Upper lobe of right lung (tissue), 1 donor: ENCODE results near the gene CDH7. TPM values are rescaled to one million over a fixed set of nuclear protein-coding genes. Genes with fewer than 3 reads are reported as not detected.
A peak's percentile ranks its signal among the peaks of the same experiment; 100 is the strongest.

Source experiments
- ATAC-seq: fragments of 200-7000 bp; cut with Tn5 transposase; one replicate; pipeline ENCODE4 v1.9.1; 2020; ENCODE audit warnings: mild to moderate bottlenecking, moderate library complexity
- DNase-seq: peaks from one replicate; pipeline ENCODE4 v3.0.0-alpha.2; 2020
- H3K27ac ChIP-seq: fragments of 200-600 bp; one replicate; pipeline ENCODE4 v1.8.0; 2022
- H3K27me3 ChIP-seq: fragments of 200-600 bp; one replicate; pipeline ENCODE4 v1.8.0; 2022; ENCODE audit warnings: mild to moderate bottlenecking
- H3K36me3 ChIP-seq: fragments of 200-600 bp; one replicate; pipeline ENCODE4 v1.8.0; 2022
- H3K4me1 ChIP-seq: fragments of 200-600 bp; one replicate; pipeline ENCODE4 v1.8.0; 2022
- H3K4me3 ChIP-seq: fragments of 200-600 bp; one replicate; pipeline ENCODE4 v1.8.0; 2022; ENCODE audit warnings: mild to moderate bottlenecking
- H3K9me3 ChIP-seq: fragments of 200-600 bp; one replicate; pipeline ENCODE4 v1.8.0; 2022
- intact Hi-C: fragments of 100-400 bp; cut with DNase I; formaldehyde crosslinking; loops from one replicate; pipeline ENCODE4 v1.11.0; 2022
- long read RNA-seq: library from polyadenylated mRNA; unstranded; transcript quantifications from one replicate; pipeline ENCODE4 v2.0.0, GENCODE V29; 2021
- total RNA-seq: library from RNA; stranded (reverse); fragmentation: NEBNext Ultra II Directional; extraction: Animal tissue kit (Norgen Biotek cat#: 25700); gene quantifications from one replicate; pipeline ENCODE4 v1.2.1, GENCODE V29; 2021
- TF ChIP-seq, protein P1 (sequence below): fragments of 200-600 bp; IDR thresholded peaks from one replicate; pipeline ENCODE4 v1.8.0; 2022; ENCODE audit warnings: antibody characterized with exemption
- donor health status: DM: no; HTN: yes; CAD: no; lungs with severe emphysema.

Gene CDH7, protein sequence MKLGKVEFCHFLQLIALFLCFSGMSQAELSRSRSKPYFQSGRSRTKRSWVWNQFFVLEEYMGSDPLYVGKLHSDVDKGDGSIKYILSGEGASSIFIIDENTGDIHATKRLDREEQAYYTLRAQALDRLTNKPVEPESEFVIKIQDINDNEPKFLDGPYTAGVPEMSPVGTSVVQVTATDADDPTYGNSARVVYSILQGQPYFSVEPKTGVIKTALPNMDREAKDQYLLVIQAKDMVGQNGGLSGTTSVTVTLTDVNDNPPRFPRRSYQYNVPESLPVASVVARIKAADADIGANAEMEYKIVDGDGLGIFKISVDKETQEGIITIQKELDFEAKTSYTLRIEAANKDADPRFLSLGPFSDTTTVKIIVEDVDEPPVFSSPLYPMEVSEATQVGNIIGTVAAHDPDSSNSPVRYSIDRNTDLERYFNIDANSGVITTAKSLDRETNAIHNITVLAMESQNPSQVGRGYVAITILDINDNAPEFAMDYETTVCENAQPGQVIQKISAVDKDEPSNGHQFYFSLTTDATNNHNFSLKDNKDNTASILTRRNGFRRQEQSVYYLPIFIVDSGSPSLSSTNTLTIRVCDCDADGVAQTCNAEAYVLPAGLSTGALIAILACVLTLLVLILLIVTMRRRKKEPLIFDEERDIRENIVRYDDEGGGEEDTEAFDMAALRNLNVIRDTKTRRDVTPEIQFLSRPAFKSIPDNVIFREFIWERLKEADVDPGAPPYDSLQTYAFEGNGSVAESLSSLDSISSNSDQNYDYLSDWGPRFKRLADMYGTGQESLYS
- not detected for total RNA-seq
- long read RNA-seq = 0 reads

DNA sequence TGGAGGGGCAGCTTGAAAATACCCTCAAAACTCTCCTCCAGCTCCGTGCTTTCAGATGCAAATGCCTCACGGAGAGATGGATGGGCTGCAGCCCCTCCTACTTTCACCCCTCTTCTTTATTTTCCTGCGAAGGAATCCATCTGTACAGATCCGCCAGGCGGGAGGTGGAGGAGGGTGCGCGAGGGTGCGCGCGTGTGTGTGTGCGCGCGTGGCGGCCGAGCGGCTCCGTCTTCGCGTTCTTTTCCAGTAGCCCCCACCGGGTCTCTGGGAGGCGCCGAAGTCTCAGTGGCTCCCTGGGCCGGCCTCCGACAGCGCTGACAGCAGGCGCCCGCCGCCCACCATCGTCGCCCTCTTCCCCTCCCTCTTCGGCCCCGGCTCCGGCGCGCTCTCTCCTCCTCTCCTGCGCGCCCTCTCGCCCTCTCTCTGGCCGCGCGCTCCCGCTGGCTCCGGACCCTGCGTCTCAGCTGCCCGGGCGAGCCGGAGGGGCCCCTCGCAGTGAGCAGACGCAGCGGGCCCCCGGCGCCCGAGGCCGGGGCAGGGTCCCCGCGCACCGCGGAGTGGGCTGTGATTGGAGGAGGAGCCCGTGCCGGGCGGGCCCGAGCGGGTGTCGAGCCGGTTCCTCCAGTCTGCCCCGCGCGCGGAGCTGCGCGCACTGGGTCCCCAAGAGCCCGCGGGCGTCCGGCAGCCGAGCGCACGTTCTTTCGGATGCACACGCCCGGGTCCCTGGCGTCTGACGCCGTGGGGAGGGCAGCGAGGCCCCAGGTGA is at the start of gene CDH7:
Gene CDH7, plus strand, starts transcription at position 624 of the 766 bp plus-strand sequence. CDS start 11,831 bp downstream, outside the sequence.
- DNase-seq (peak; percentile 57), ATAC-seq (peak; percentile 42)
- no peaks in the 10 kb centered on the region for H3K36me3 ChIP-seq

DNA sequence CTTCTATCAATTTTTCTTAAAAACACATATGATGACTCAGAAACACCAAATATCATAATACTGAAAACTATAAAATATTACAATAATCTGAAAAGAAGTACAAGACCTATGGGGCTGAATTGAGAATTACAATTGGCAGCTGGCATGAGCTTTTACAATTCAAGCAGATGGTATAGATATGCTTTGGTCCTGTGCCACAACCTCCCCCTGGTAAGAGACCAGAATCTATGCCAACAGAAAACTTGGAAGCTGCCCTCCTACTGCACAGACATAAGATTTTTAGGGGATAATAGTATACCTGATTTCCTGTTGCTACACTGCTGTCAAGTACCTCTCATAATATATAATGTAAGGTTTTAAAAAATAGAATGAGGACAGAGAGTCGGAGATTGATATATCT is 46.8 kb upstream of the CDH7 start:
- ATAC-seq (no peak), DNase-seq (no peak)
- Histone ChIP-seq H3K27ac (no peak overlapping the region), H3K27me3 (no peaks in the 10 kb centered on the region), H3K9me3 (no peaks in the 10 kb centered on the region), H3K36me3 (no peaks in the 10 kb centered on the region), H3K4me3 (no peak overlapping the region), H3K4me1 (no peaks in the 10 kb centered on the region)
- TF ChIP-seq, protein P1, sequence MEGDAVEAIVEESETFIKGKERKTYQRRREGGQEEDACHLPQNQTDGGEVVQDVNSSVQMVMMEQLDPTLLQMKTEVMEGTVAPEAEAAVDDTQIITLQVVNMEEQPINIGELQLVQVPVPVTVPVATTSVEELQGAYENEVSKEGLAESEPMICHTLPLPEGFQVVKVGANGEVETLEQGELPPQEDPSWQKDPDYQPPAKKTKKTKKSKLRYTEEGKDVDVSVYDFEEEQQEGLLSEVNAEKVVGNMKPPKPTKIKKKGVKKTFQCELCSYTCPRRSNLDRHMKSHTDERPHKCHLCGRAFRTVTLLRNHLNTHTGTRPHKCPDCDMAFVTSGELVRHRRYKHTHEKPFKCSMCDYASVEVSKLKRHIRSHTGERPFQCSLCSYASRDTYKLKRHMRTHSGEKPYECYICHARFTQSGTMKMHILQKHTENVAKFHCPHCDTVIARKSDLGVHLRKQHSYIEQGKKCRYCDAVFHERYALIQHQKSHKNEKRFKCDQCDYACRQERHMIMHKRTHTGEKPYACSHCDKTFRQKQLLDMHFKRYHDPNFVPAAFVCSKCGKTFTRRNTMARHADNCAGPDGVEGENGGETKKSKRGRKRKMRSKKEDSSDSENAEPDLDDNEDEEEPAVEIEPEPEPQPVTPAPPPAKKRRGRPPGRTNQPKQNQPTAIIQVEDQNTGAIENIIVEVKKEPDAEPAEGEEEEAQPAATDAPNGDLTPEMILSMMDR = no peak
- intact Hi-C loops = no loop called here

More for the DNA sequence above, at the start of gene CDH7:
- H3K4me3 ChIP-seq = peak within 1 kb of the TSS; percentile 25
- H3K27me3 ChIP-seq = peaks cover 29% of the 10 kb centered on the region
- no peaks in the 10 kb centered on the region for H3K9me3 ChIP-seq
- no peaks in the 10 kb centered on the region for H3K4me1 ChIP-seq
- intact Hi-C loops = no loop called here
- H3K27ac ChIP-seq = no peak within 1 kb of the TSS
- TF ChIP-seq, protein P1 = no peak

DNA sequence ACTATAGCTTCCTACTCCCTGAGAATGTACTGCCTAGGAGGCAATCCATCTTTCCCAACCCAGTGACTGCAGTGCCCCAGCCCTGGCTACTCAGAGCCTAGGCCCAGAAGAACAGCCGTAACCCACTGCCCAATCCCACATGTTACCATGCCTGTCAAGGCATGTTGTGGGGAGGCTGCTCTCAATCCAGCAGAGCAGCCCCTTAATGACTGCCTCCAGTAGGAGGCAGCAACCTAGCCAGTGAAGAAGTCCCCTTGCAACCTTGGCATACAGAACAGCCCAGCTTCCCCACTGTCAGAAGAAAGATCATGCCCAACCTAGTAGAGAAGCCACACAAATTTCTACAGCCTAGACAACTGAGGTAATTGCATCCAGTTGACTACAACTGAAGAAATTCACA is 44.2 kb upstream of the CDH7 start:
- TF ChIP-seq, protein P1 = no peak
- H3K4me3 ChIP-seq = no peak overlapping the region
- intact Hi-C loops = no loop called here
- H3K36me3 ChIP-seq = no peaks in the 10 kb centered on the region
- ATAC-seq (peak; percentile 16), DNase-seq (no peak)
- no peaks in the 10 kb centered on the region for H3K4me1 ChIP-seq
- H3K27ac ChIP-seq = no peak overlapping the region
- no peaks in the 10 kb centered on the region for H3K9me3 ChIP-seq
- no peaks in the 10 kb centered on the region for H3K27me3 ChIP-seq

DNA sequence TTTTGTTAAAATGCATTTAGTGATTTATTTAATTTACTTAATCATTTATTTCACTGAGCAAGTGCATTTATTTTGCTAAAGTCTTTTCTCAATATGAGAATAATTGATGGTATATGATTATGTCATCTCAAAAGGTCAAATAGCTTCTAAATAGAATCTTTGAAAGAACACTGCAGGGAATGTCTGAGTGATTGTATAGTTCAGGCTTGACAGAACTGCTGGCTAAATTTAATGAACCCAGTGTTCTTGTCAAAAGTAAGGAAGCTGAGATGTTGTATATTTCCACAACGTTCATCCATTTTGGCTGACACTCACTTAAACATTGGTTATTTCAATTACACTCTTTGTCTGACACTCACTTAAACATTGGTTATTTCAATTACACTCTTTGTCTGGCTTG is 39.3 kb upstream of the CDH7 start:
- intact Hi-C loops = no loop called here
- Histone ChIP-seq H3K27me3 (no peaks in the 10 kb centered on the region), H3K27ac (no peak overlapping the region), H3K4me1 (no peaks in the 10 kb centered on the region), H3K9me3 (no peaks in the 10 kb centered on the region), H3K36me3 (no peaks in the 10 kb centered on the region), H3K4me3 (no peak overlapping the region)
- TF ChIP-seq, protein P1 = no peak
- ATAC-seq (no peak), DNase-seq (no peak)

DNA sequence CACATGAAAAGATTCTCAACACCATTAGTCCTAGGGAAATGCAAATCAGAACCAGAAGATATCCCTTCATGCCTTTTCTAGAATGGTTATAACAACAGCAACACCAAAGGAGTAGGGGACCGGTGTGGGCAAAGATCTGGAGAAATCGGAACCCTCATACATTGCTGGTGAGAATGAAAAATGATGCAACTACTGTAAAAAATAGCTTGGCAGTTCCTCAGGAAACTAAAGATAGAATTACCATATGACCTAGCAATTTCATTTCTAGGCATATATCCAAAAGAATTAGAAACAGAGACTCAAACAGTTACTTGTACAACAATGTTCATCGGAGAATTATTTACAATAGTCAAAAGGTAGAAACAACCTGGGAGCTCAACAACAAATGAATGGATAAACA is 29.2 kb upstream of the CDH7 start:
- Histone ChIP-seq H3K4me3 (no peak overlapping the region), H3K27me3 (no peaks in the 10 kb centered on the region), H3K9me3 (no peaks in the 10 kb centered on the region), H3K27ac (no peak overlapping the region), H3K4me1 (no peaks in the 10 kb centered on the region), H3K36me3 (no peaks in the 10 kb centered on the region)
- intact Hi-C loops = no loop called here
- ATAC-seq = no peak
- TF ChIP-seq, protein P1 = no peak
- DNase-seq = no peak
